GM12878 (cell line): ENCODE measurements around the gene ZNF710. TPM values are rescaled to one million over a fixed set of nuclear protein-coding genes. Genes with fewer than 3 reads are reported as not detected.

ENCODE experiments used
- CHD2 ChIP-seq: IDR thresholded peaks from 2 replicates; pipeline ENCODE4 v1.6.1; 2011; ENCODE audit warnings: low read depth, low read length, improper control_type of control experiment, borderline replicate concordance
- CUX1 ChIP-seq: IDR thresholded peaks from 2 replicates; pipeline ENCODE4 v1.6.1; 2012; ENCODE audit warnings: improper control_type of control experiment, low read depth, low read length; ENCODE audit not compliant: insufficient replicate concordance
- EGR1 ChIP-seq, 2 experiments: IDR thresholded peaks; 1 replicate in 1 of 2; 2 replicates in 1 of 2; pipeline ENCODE4 v1.6.1; 2011 to 2012; ENCODE audit warnings: low read depth in 2 of 2, low read length in 2 of 2, borderline replicate concordance in 1 of 2, mild to moderate bottlenecking in 1 of 2, moderate library complexity in 1 of 2
- FOXK2 ChIP-seq: fragments of 450-650 bp; IDR thresholded peaks from 2 replicates; pipeline ENCODE4 v1.6.1; 2017; ENCODE audit warnings: mild to moderate bottlenecking, moderate library complexity
- FOXM1 ChIP-seq: IDR thresholded peaks from 2 replicates; pipeline ENCODE4 v1.6.1; 2012; ENCODE audit warnings: low read depth, mild to moderate bottlenecking, inconsistent platforms, low read length, moderate library complexity
- NFXL1 ChIP-seq: fragments of 450-650 bp; IDR thresholded peaks from 2 replicates; pipeline ENCODE4 v1.6.1; 2017; ENCODE audit warnings: antibody characterized with exemption, mild to moderate bottlenecking, borderline replicate concordance
- PBX3 ChIP-seq: IDR thresholded peaks from 2 replicates; pipeline ENCODE4 v1.6.1; 2011; ENCODE audit warnings: mild to moderate bottlenecking, low read depth, low read length, moderate library complexity; ENCODE audit not compliant: insufficient replicate concordance
- RAD21 ChIP-seq: IDR thresholded peaks from 2 replicates; pipeline ENCODE4 v1.6.1; 2011; ENCODE audit warnings: mild to moderate bottlenecking, low read depth, low read length, moderate library complexity; ENCODE audit not compliant: insufficient read depth
- SUPT20H ChIP-seq: IDR thresholded peaks from 2 replicates; pipeline ENCODE4 v1.6.1; 2011; ENCODE audit warnings: low read depth, mild to moderate bottlenecking, low read length, moderate library complexity, borderline replicate concordance; ENCODE audit not compliant: control insufficient read depth
- polyA plus RNA-seq, 11 experiments: library from polyadenylated mRNA; depleted of rRNA in 4 of 11; unstranded in 6 of 11; stranded (reverse) in 5 of 11; fragments of >200 nt; fragmentation: Nextera tagmentation in 4 of 11; fragmentation: Illumina TruSeq in 1 of 11; extraction: Ambion mirVana in 4 of 11; extraction: Trizol in 1 of 11; gene quantifications; 1 replicate in 1 of 11; 2 replicates in 10 of 11; pipeline versions ENCODE4 v1.2.1 to v1.2.3, GENCODE V29; 2011 to 2016; ENCODE audit warnings: inconsistent platforms in 2 of 11, missing spikeins in 2 of 11, low read depth in 1 of 11
- total RNA-seq, 4 experiments: library from RNA; depleted of rRNA in 3 of 4; stranded (reverse); fragments of >200 nt in 3 of 4; fragmentation: Illumina TruSeq in 1 of 4; extraction: Trizol in 1 of 4; gene quantifications; 2 replicates each; pipeline versions ENCODE4 v1.2.1 to v1.2.3, GENCODE V29; 2013 to 2021
- TF ChIP-seq, protein P1 (sequence below): fragments of 450-650 bp; IDR thresholded peaks from 2 replicates; pipeline ENCODE4 v1.6.1; 2016; ENCODE audit warnings: mild to moderate bottlenecking
- TF ChIP-seq, protein P2 (sequence below): fragments of 450-650 bp; IDR thresholded peaks from 2 replicates; pipeline ENCODE4 v1.6.1; 2014; ENCODE audit warnings: mild to moderate bottlenecking
- TF ChIP-seq, protein P3 (sequence below): IDR thresholded peaks from 2 replicates; pipeline ENCODE4 v1.6.1; 2011; ENCODE audit warnings: borderline replicate concordance, low read depth, mild to moderate bottlenecking, moderate library complexity, mixed read lengths, low read length; ENCODE audit not compliant: insufficient read depth; ENCODE audit errors: extremely low read length
- TF ChIP-seq, protein P4 (sequence below): IDR thresholded peaks from 2 replicates; pipeline ENCODE4 v1.6.1; 2011; ENCODE audit warnings: low read depth, mild to moderate bottlenecking, low read length, moderate library complexity, borderline replicate concordance; ENCODE audit errors: extremely low read depth

Gene ZNF710
- total and polyA plus RNA-seq, 10 of the 15 experiments (the other 5 are each of a cell fraction or from before 2014, with no cell fraction given), result 1.4 to 43.5 (median 9.8) TPM

DNA sequence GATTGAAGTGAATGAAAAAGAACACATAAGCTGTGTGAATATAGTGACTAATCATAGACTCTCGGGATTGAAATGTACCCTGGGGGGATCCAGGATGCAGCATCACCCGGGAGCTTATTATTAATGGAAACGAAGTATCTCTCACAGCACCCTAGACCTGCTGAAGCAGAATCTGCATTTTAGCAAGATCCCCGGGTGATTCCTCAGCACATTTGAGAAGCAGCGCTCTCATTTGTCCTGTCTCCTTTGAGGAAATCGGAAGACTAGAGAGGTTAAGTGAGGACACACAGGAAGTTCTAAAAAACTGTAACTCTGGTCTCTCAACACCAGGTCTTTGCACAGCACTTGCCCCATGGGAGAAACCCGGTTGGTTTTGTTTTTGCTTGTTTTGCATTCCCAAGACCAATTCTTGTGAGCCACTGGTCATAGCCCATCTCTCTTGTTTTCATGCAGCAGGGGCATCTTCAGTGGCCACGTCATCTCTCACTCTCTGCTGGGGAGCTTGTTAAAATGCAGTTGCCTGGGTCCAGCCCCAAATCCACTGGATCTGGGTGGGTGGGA lies 30.2 kb downstream of the ZNF710 start (continued):
- TF ChIP-seq, protein P1, sequence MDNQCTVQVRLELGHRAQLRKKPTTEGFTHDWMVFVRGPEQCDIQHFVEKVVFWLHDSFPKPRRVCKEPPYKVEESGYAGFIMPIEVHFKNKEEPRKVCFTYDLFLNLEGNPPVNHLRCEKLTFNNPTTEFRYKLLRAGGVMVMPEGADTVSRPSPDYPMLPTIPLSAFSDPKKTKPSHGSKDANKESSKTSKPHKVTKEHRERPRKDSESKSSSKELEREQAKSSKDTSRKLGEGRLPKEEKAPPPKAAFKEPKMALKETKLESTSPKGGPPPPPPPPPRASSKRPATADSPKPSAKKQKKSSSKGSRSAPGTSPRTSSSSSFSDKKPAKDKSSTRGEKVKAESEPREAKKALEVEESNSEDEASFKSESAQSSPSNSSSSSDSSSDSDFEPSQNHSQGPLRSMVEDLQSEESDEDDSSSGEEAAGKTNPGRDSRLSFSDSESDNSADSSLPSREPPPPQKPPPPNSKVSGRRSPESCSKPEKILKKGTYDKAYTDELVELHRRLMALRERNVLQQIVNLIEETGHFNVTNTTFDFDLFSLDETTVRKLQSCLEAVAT, result no peak
- TF ChIP-seq CUX1 (peak; percentile 57), FOXM1 (no peak), EGR1 (IDR thresholded peaks at IDR 0.05; ENCODE audit: borderline replicate concordance in 1 of 2, low read depth in 2 of 2, low read length in 2 of 2) (no peak), RAD21 (0 out of 2 replicates have a peak, but pooled peaks have one; percentile 6), SUPT20H (no peak), CHD2 (no peak), NFXL1 (no peak), PBX3 (no peak), FOXK2 (no peak)
- TF ChIP-seq, protein P2, sequence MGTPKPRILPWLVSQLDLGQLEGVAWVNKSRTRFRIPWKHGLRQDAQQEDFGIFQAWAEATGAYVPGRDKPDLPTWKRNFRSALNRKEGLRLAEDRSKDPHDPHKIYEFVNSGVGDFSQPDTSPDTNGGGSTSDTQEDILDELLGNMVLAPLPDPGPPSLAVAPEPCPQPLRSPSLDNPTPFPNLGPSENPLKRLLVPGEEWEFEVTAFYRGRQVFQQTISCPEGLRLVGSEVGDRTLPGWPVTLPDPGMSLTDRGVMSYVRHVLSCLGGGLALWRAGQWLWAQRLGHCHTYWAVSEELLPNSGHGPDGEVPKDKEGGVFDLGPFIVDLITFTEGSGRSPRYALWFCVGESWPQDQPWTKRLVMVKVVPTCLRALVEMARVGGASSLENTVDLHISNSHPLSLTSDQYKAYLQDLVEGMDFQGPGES, result no peak
- TF ChIP-seq, protein P3, sequence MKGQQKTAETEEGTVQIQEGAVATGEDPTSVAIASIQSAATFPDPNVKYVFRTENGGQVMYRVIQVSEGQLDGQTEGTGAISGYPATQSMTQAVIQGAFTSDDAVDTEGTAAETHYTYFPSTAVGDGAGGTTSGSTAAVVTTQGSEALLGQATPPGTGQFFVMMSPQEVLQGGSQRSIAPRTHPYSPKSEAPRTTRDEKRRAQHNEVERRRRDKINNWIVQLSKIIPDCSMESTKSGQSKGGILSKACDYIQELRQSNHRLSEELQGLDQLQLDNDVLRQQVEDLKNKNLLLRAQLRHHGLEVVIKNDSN, result no peak
- TF ChIP-seq, protein P4, sequence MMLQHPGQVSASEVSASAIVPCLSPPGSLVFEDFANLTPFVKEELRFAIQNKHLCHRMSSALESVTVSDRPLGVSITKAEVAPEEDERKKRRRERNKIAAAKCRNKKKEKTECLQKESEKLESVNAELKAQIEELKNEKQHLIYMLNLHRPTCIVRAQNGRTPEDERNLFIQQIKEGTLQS, result no peak
